ENCODE results near the gene MAP4K3. TPM values are rescaled to one million over a fixed set of nuclear protein-coding genes. Genes with fewer than 3 reads are reported as not detected.

MAP4K3 gene
- total RNA-seq, 4 donors from 2014 or later = 23.0 to 52.1 (median 31.8) TPM

DNA sequence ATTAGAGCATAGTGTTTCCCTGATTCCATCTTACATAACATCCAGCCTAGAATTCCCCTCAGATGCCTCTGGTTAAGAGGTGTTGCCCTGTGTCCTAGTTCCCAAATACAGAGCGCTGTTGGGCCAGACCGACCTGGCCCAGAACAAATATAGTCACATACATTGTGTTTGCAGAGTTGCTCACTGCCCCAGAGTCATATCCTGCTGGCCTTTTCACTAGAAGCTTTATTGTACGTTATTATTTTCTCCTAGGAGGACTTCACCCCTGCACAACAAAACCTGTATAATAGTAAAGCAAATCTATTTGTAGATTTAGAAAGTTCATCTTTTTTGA lies 11.1 kb upstream of the MAP4K3 start:
- TF ChIP-seq POLR2A (IDR thresholded peaks at IDR 0.05) (no peak), CTCF (IDR thresholded peaks at IDR 0.05 in 4 of 5, conservative IDR thresholded peaks at IDR 0.05 in 1 of 5) (no peak)
- in situ Hi-C loops (cut with MboI; ENCODE audit: low sequenced_read_pairs in 4 of 4) (no loop called here), intact Hi-C loops (cut with DNase I; ENCODE audit: low total_unique reads) (no loop called here)
- Histone ChIP-seq H3K27me3 (no peaks in the 10 kb centered on the region), H3K9me3 (no peaks in the 10 kb centered on the region), H3K36me3 (peaks cover 0 to 4% of the 10 kb centered on the region in 2 donors), H3K4me1 (no peaks in the 10 kb centered on the region), H3K4me3 (no peak overlapping the region), H3K27ac (no peak overlapping the region)
- ATAC-seq = no peak
- no peak for DNase-seq

- Histone ChIP-seq H3K36me3 (peaks cover 0 to 4% of the 10 kb centered on the region in 2 donors), H3K4me3 (no peak overlapping the region), H3K27me3 (no peaks in the 10 kb centered on the region), H3K4me1 (no peaks in the 10 kb centered on the region), H3K9me3 (no peaks in the 10 kb centered on the region), H3K27ac (no peak overlapping the region)
- ATAC-seq (no peak), DNase-seq (no peak)
- TF ChIP-seq CTCF (IDR thresholded peaks at IDR 0.05 in 4 of 5, conservative IDR thresholded peaks at IDR 0.05 in 1 of 5) (no peak), POLR2A (IDR thresholded peaks at IDR 0.05) (no peak)
- intact Hi-C loops (cut with DNase I; ENCODE audit: low total_unique reads) = no loop called here
- in situ Hi-C loops (cut with MboI; ENCODE audit: low sequenced_read_pairs in 4 of 4) = no loop called here
These were observed 10.4 kb upstream of the MAP4K3 start for GRCh38 chr2:39447266-39448168.

- peaks cover 0 to 4% of the 10 kb centered on the region in 2 donors for H3K36me3 ChIP-seq
- H3K4me3 ChIP-seq = no peak overlapping the region
- intact Hi-C loops (cut with DNase I; ENCODE audit: low total_unique reads) = no loop called here
- H3K4me1 ChIP-seq = no peaks in the 10 kb centered on the region
- ATAC-seq (no peak), DNase-seq (no peak)
- no peak overlapping the region for H3K27ac ChIP-seq
- no peaks in the 10 kb centered on the region for H3K27me3 ChIP-seq
- no peaks in the 10 kb centered on the region for H3K9me3 ChIP-seq
- in situ Hi-C loops (cut with MboI; ENCODE audit: low sequenced_read_pairs in 4 of 4) = no loop called here
- no peak for TF ChIP-seq CTCF (IDR thresholded peaks at IDR 0.05 in 4 of 5, conservative IDR thresholded peaks at IDR 0.05 in 1 of 5)
- no peak for TF ChIP-seq POLR2A (IDR thresholded peaks at IDR 0.05)
These were observed 8.8 kb upstream of the MAP4K3 start for GRCh38 chr2:39445934-39446333.

DNA sequence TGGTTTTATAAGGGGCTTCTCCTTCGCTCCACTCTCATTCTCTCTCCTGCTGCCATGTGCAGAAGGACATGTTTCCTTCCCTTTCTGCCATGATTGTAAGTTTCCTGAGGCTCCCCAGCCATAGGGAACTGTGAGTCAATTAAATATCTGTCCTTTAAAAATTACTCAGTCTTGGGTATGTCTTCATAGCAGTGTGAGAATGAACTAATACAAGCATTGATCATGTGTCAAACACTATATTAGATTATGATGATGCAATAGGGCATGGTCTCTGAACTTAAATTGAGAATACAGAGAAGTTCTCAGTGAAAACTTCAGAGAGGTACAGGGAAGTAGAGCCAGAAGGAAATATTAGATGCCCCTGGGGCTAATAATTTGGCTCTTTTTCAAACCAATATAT lies 5.9 kb upstream of the MAP4K3 start:
- intact Hi-C loops (cut with DNase I; ENCODE audit: low total_unique reads) = no loop called here
- H3K27ac ChIP-seq = no peak overlapping the region
- in situ Hi-C loops (cut with MboI; ENCODE audit: low sequenced_read_pairs in 4 of 4) = no loop called here
- H3K36me3 ChIP-seq = peaks cover 0 to 4% of the 10 kb centered on the region in 2 donors
- no peaks in the 10 kb centered on the region for H3K9me3 ChIP-seq
- no peak for DNase-seq
- H3K27me3 ChIP-seq = no peaks in the 10 kb centered on the region
- no peak for TF ChIP-seq POLR2A (IDR thresholded peaks at IDR 0.05)
- no peak for TF ChIP-seq CTCF (IDR thresholded peaks at IDR 0.05 in 4 of 5, conservative IDR thresholded peaks at IDR 0.05 in 1 of 5)
- peaks cover 17 to 21% of the 10 kb centered on the region in 2 donors for H3K4me1 ChIP-seq
- no peak for ATAC-seq
- H3K4me3 ChIP-seq = no peak overlapping the region
